ENCODE results near the gene SYT8.

DNA sequence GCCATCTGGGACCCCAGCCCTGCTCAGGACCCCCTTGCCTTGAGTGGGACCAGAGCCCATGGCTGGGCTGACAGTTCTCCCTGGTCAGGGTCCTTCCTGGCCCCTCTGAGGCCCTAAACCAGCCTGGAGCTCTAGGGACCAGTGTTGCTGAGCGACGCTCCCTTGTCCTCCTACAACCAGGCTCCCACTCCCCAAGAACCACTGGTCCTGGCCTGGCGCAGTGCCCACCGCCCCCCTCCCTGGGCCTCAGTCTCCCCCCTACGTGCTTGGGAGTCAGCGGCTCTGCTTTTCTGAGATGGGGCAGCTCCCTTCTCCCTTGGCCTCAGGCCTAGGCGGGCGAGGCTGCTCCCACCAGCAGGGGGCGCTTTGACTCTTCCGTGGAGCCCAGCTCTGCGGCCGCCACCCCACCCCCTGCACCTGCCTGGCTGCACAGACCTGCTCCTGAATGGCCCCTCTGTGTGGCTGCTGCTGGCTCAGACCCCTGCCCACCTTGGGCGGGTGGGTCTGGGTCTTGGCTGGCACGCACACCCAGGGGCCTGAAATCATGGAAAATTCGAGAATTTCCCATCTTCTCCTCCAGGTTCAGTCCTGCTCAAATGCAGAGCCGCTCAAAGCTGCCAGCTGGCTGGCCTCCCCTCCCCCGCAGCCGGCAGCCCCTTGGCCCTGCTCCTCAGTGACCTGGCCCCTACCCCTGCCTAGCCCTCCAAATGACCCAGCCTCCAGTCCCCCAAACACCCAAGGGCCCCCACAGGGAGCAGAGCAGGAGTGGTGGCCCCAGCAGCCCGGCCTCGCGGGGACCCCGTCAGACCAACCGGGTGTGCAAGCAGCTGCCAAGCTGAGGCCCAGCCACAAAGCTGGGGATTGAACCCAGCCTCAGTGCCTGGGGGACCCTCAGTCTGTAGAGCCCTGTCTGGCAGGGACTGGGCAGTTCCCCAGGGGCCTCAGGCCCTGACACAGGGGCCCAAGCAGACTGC, 47.8 kb downstream of the SYT8 start:
- TF ChIP-seq POLR2AphosphoS5 (IDR thresholded peaks at IDR 0.05), result no peak
- TF ChIP-seq, protein P1, sequence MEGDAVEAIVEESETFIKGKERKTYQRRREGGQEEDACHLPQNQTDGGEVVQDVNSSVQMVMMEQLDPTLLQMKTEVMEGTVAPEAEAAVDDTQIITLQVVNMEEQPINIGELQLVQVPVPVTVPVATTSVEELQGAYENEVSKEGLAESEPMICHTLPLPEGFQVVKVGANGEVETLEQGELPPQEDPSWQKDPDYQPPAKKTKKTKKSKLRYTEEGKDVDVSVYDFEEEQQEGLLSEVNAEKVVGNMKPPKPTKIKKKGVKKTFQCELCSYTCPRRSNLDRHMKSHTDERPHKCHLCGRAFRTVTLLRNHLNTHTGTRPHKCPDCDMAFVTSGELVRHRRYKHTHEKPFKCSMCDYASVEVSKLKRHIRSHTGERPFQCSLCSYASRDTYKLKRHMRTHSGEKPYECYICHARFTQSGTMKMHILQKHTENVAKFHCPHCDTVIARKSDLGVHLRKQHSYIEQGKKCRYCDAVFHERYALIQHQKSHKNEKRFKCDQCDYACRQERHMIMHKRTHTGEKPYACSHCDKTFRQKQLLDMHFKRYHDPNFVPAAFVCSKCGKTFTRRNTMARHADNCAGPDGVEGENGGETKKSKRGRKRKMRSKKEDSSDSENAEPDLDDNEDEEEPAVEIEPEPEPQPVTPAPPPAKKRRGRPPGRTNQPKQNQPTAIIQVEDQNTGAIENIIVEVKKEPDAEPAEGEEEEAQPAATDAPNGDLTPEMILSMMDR (IDR thresholded peaks at IDR 0.05), result peak; percentile 84 to 90 (median 90)

Measured in breast epithelium (tissue), 3 donors.